ENCODE measurements around the gene ZGLP1. TPM values are rescaled to one million over a fixed set of nuclear protein-coding genes. Genes with fewer than 3 reads are reported as not detected.
A peak's percentile ranks its signal among the peaks of the same experiment; 100 is the strongest.

The ZGLP1 gene
- polyA plus RNA-seq, 1 donor: 5.0 TPM

GRCh38 chr19:10277795-10278589 is 31.6 kb downstream of the ZGLP1 start:
- no peak for DNase-seq

- DNase-seq: no peak
These were observed 35.0 kb downstream of the ZGLP1 start for GRCh38 chr19:10274589-10274988.

GRCh38 chr19:10271543-10272086 is 38.0 kb downstream of the ZGLP1 start:
- no peak for DNase-seq

- DNase-seq: no peak
These were observed 38.8 kb downstream of the ZGLP1 start, which contains the start of gene ICAM1 for GRCh38 chr19:10270616-10271394. TSS of gene ICAM1 (plus strand) at chr19:10271120. CDS start at chr19:10271160, 40 bp downstream.

GRCh38 chr19:10270180-10270615 is 39.4 kb downstream of the ZGLP1 start:
- no peak for DNase-seq

- peak; percentile 80 for DNase-seq
These were observed 40.1 kb downstream of the ZGLP1 start for GRCh38 chr19:10269333-10270179.

- DNase-seq: no peak
These were observed 41.5 kb downstream of the ZGLP1 start for GRCh38 chr19:10268071-10268470.

- DNase-seq: no peak
These were observed 42.9 kb downstream of the ZGLP1 start for GRCh38 chr19:10266706-10267105.

- DNase-seq: no peak
These were observed 46.8 kb downstream of the ZGLP1 start for GRCh38 chr19:10262771-10263170.

GRCh38 chr19:10260141-10260584 is 49.5 kb downstream of the ZGLP1 start:
- no peak for DNase-seq

- DNase-seq: peak; percentile 75
These were observed 50.3 kb downstream of the ZGLP1 start for GRCh38 chr19:10259162-10259905.

- no peak for DNase-seq
These were observed 51.4 kb downstream of the ZGLP1 start for GRCh38 chr19:10258080-10258710.

GRCh38 chr19:10256970-10257615 is 52.5 kb downstream of the ZGLP1 start:
- DNase-seq: no peak

GRCh38 chr19:10256551-10256950 is 53.1 kb downstream of the ZGLP1 start:
- DNase-seq: no peak

- no peak for DNase-seq
These were observed 54.3 kb downstream of the ZGLP1 start for GRCh38 chr19:10255358-10255757.

Other genes starting within 250 kb of the ZGLP1 start
- 10.7 TPM for gene SHFL, start 223.5 kb downstream of the ZGLP1 start, polyA plus RNA-seq (ENCODE audit: insufficient read length)
- gene ANGPTL6, start 207.1 kb downstream of the ZGLP1 start, polyA plus RNA-seq (ENCODE audit: insufficient read length): 1.7 TPM
- gene PPAN, start 203.5 kb downstream of the ZGLP1 start, polyA plus RNA-seq (ENCODE audit: insufficient read length): 30.6 TPM
- gene P2RY11, start 198.1 kb downstream of the ZGLP1 start, polyA plus RNA-seq (ENCODE audit: insufficient read length): 11.7 TPM
- gene EIF3G, start 189.9 kb downstream of the ZGLP1 start, polyA plus RNA-seq (ENCODE audit: insufficient read length): 287 TPM
- 65.8 TPM for gene DNMT1, start 114.9 kb downstream of the ZGLP1 start, polyA plus RNA-seq (ENCODE audit: insufficient read length)
- gene S1PR2, start 78.5 kb downstream of the ZGLP1 start, polyA plus RNA-seq (ENCODE audit: insufficient read length): 10.8 TPM
- 36.0 TPM for gene MRPL4, start 57.6 kb downstream of the ZGLP1 start, polyA plus RNA-seq (ENCODE audit: insufficient read length)
- gene ICAM1, start 38.7 kb downstream of the ZGLP1 start, polyA plus RNA-seq (ENCODE audit: insufficient read length): 9.5 TPM
- gene ICAM4, start 22.9 kb downstream of the ZGLP1 start, polyA plus RNA-seq (ENCODE audit: insufficient read length): 0.45 TPM
- 0.23 TPM for gene ICAM5, start 19.9 kb downstream of the ZGLP1 start, polyA plus RNA-seq (ENCODE audit: insufficient read length)
- 19.4 TPM for gene FDX2, start 6.2 kb upstream of the ZGLP1 start, polyA plus RNA-seq (ENCODE audit: insufficient read length)
- 18.4 TPM for gene RAVER1, start 23.7 kb upstream of the ZGLP1 start, polyA plus RNA-seq (ENCODE audit: insufficient read length)
- 5.8 TPM for gene ICAM3, start 29.8 kb upstream of the ZGLP1 start, polyA plus RNA-seq (ENCODE audit: insufficient read length)
- 71.8 TPM for gene TYK2, start 70.8 kb upstream of the ZGLP1 start, polyA plus RNA-seq (ENCODE audit: insufficient read length)
- 137 TPM for gene CDC37, start 93.7 kb upstream of the ZGLP1 start, polyA plus RNA-seq (ENCODE audit: insufficient read length)
- gene PDE4A, start 110.7 kb upstream of the ZGLP1 start, polyA plus RNA-seq (ENCODE audit: insufficient read length): 5.0 TPM
- gene KEAP1, start 193.5 kb upstream of the ZGLP1 start, polyA plus RNA-seq (ENCODE audit: insufficient read length): 65.6 TPM
- 1.2 TPM for gene S1PR5, start 207.6 kb upstream of the ZGLP1 start, polyA plus RNA-seq (ENCODE audit: insufficient read length)
- 26.2 TPM for gene ATG4D, start 234.1 kb upstream of the ZGLP1 start, polyA plus RNA-seq (ENCODE audit: insufficient read length)